ENCODE measurements around the gene S100A9. TPM values are rescaled to one million over a fixed set of nuclear protein-coding genes. Genes with fewer than 3 reads are reported as not detected.

The S100A9 gene
- total RNA-seq, 1 experiment from 2014 or later = 126 TPM

- no peak within 1 kb of the TSS for H3K27ac Mint-ChIP-seq (ENCODE audit: low read depth, unreplicated experiment)
- no TSS peak for BruUV-seq (replicated peaks)
- H3K4me3 Mint-ChIP-seq (ENCODE audit: unreplicated experiment) = no peak within 1 kb of the TSS
- CTCF ChIA-PET = interaction anchor here (0.7 to 28.2 kb wide), 11 partner anchors 9 to 604 kb away, joined by 3 to 1438 read pairs (median 4); partner anchors contain the start of gene S100A9
- no peak for TF ChIP-seq CTCF (IDR thresholded peaks at IDR 0.05; ENCODE audit: unreplicated experiment)
- H3K36me3 Mint-ChIP-seq (ENCODE audit: insufficient read depth, unreplicated experiment) = no peaks in the 10 kb centered on the region
- H3K27me3 Mint-ChIP-seq (ENCODE audit: insufficient read depth, unreplicated experiment) = peaks cover 72% of the 10 kb centered on the region
- H3K9me3 Mint-ChIP-seq (ENCODE audit: unreplicated experiment) = no peaks in the 10 kb centered on the region
- DNase-seq (ENCODE audit: unreplicated experiment) = peak; percentile 58
- POLR2A ChIA-PET = interaction anchor here (0.6 to 1.9 kb wide), 7 partner anchors 9 to 267 kb away, joined by 3 to 10 read pairs (median 3); partner anchors contain the start of genes S100A14, S100A2 and S100A9
- peaks cover 10% of the 10 kb centered on the region for H3K4me1 Mint-ChIP-seq (ENCODE audit: insufficient read depth, unreplicated experiment)
- intact Hi-C loops (cut with micrococcal nuclease) = no loop called here
Measured at GRCh38 chr1:153348511-153349362, 8.9 kb upstream of the S100A9 start, which contains the start of gene PGLYRP4. Gene PGLYRP4, minus strand, starts transcription at chr1:153348841. Its CDS starts 909 bp downstream, at chr1:153347932.

DNA sequence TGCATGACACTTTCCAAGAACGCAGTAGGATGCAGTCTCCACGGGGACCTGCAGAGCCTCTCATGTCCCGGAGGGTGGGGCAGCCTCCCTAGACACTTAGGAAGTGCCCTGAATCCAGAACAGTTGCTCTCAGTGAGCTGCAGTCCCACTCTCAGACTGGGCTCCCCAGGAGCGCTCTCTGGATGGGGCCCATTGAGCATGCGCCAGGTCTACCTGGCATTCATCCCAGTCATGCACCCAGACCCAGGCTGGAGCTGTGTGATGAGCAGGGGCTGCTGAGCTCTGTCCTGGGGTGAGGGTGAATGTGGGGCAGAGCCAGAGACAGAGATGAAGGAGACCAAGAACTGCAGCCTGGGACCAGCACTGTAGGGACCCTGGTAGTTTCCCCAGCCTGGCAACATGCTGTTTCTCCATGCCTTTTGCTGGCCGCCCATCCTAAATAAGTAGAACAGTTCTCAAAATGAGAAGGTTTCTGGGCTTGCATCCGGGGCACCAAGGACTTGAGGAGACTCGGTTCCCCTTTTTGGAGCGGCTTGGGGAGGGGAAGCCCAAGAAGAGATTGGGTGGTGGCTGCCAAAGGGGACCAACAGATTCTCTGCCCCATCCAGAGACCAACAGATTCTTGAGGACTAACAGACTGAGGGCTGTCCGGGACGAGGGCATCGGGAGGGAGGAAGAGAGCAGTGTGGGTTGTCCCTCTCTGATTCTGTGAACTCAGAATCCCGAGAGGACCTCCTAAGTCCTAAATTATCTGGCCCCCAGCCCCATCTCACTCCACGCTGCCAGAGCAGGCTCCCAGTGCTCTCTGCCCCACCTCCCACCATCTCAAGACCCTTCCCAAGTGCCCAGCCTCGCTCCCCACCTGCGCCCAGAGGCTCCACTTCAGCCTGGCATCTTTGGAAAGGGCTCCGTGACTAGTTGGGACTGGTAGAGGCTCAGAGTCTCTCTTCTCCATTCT is 8.0 kb upstream of the S100A9 start:
- CTCF ChIA-PET = interaction anchor here (0.6 to 28.2 kb wide), 12 partner anchors 8 to 479 kb away, joined by 3 to 1438 read pairs (median 4); partner anchors contain the start of gene S100A9
- H3K4me1 Mint-ChIP-seq (ENCODE audit: insufficient read depth, unreplicated experiment) = peaks cover 10% of the 10 kb centered on the region
- H3K27me3 Mint-ChIP-seq (ENCODE audit: insufficient read depth, unreplicated experiment) = peaks cover 66% of the 10 kb centered on the region
- intact Hi-C loops (cut with micrococcal nuclease) = loop anchor here (2.0 kb wide), 1 partner anchor 399 kb away; no protein-coding TSS in a partner anchor
- no peak for TF ChIP-seq CTCF (IDR thresholded peaks at IDR 0.05; ENCODE audit: unreplicated experiment)
- H3K27ac Mint-ChIP-seq (ENCODE audit: low read depth, unreplicated experiment) = no peak overlapping the region
- BruUV-seq (replicated peaks) = no TSS peak
- DNase-seq (ENCODE audit: unreplicated experiment) = no peak
- no peaks in the 10 kb centered on the region for H3K36me3 Mint-ChIP-seq (ENCODE audit: insufficient read depth, unreplicated experiment)
- POLR2A ChIA-PET = interaction anchor here (0.5 to 1.9 kb wide), 5 partner anchors 8 to 267 kb away, joined by 3 to 10 read pairs (median 3); partner anchors contain the start of genes S100A14 and S100A9
- no peaks in the 10 kb centered on the region for H3K9me3 Mint-ChIP-seq (ENCODE audit: unreplicated experiment)
- H3K4me3 Mint-ChIP-seq (ENCODE audit: unreplicated experiment) = no peak overlapping the region

GRCh38 chr1:153350321-153350957 is 7.2 kb upstream of the S100A9 start:
- H3K27ac Mint-ChIP-seq (ENCODE audit: low read depth, unreplicated experiment) = no peak overlapping the region
- H3K9me3 Mint-ChIP-seq (ENCODE audit: unreplicated experiment) = no peaks in the 10 kb centered on the region
- H3K27me3 Mint-ChIP-seq (ENCODE audit: insufficient read depth, unreplicated experiment) = peaks cover 61% of the 10 kb centered on the region
- no TSS peak for BruUV-seq (replicated peaks)
- H3K4me3 Mint-ChIP-seq (ENCODE audit: unreplicated experiment) = no peak overlapping the region
- intact Hi-C loops (cut with micrococcal nuclease) = loop anchor here (2.0 kb wide), 1 partner anchor 398 kb away; no protein-coding TSS in a partner anchor
- DNase-seq (ENCODE audit: unreplicated experiment) = no peak
- CTCF ChIA-PET = interaction anchor here (0.6 to 28.2 kb wide), 3 partner anchors 146 to 479 kb away, joined by 3 to 1438 read pairs (median 3); no protein-coding TSS in a partner anchor
- no peaks in the 10 kb centered on the region for H3K36me3 Mint-ChIP-seq (ENCODE audit: insufficient read depth, unreplicated experiment)
- TF ChIP-seq CTCF (IDR thresholded peaks at IDR 0.05; ENCODE audit: unreplicated experiment) = no peak
- peaks cover 10% of the 10 kb centered on the region for H3K4me1 Mint-ChIP-seq (ENCODE audit: insufficient read depth, unreplicated experiment)
- POLR2A ChIA-PET = interaction anchor here (0.5 to 3.2 kb wide), 2 partner anchors 137 to 146 kb away, joined by 3 to 16 read pairs; no protein-coding TSS in a partner anchor

All from MCF 10A (cell line).